HepG2 (cell line): ENCODE results near the gene PMS1. TPM values are rescaled to one million over a fixed set of nuclear protein-coding genes. Genes with fewer than 3 reads are reported as not detected.

Source experiments
- DR1 ChIP-seq: sonication (generic); formaldehyde crosslinking; IDR thresholded peaks from 2 replicates; pipeline ENCODE4 v1.8.0; 2021; ENCODE audit warnings: mild to moderate bottlenecking, missing genetic modification reagents, inconsistent platforms
- GATAD2A ChIP-seq: IDR thresholded peaks from 2 replicates; pipeline ENCODE4 v1.6.1; 2016
- HDAC2 ChIP-seq: sonication (generic); formaldehyde crosslinking; IDR thresholded peaks from 2 replicates; pipeline ENCODE4 v1.4.0; 2020; ENCODE audit warnings: missing genetic modification reagents
- IRX3 ChIP-seq: sonication (generic); formaldehyde crosslinking; IDR thresholded peaks from 2 replicates; pipeline ENCODE4 v1.8.1; 2023; ENCODE audit warnings: mild to moderate bottlenecking, low read depth, missing genetic modification reagents, borderline replicate concordance
- KDM2A ChIP-seq: sonication (generic); formaldehyde crosslinking; IDR thresholded peaks from 2 replicates; pipeline ENCODE4 v1.4.0; 2020; ENCODE audit warnings: low read depth, missing genetic modification reagents, borderline replicate concordance
- MAZ ChIP-seq, 2 experiments: sonication (generic) in 1 of 2; formaldehyde crosslinking in 1 of 2; IDR thresholded peaks; 2 replicates each; pipeline versions ENCODE4 v1.5.0 to v1.6.1; 2012 to 2020; ENCODE audit warnings: low read depth in 2 of 2, mild to moderate bottlenecking in 2 of 2, borderline replicate concordance in 1 of 2, improper control_type of control experiment in 1 of 2, low read length in 1 of 2, missing genetic modification reagents in 1 of 2, moderate library complexity in 1 of 2
- MIXL1 ChIP-seq: IDR thresholded peaks from 2 replicates; pipeline ENCODE4 v1.6.1; 2016
- NFE2L2 ChIP-seq: fragments of 150-350 bp; IDR thresholded peaks from 2 replicates; pipeline ENCODE4 v1.6.1; 2014; ENCODE audit warnings: low read length
- NPAS2 ChIP-seq: sonication (generic); formaldehyde crosslinking; IDR thresholded peaks from 2 replicates; pipeline ENCODE4 v1.8.0; 2022; ENCODE audit warnings: mild to moderate bottlenecking, missing genetic modification reagents, borderline replicate concordance
- SIN3A ChIP-seq: IDR thresholded peaks from 2 replicates; pipeline ENCODE4 v1.6.1; 2011; ENCODE audit warnings: low read depth, mild to moderate bottlenecking, control low read depth, low read length, borderline replicate concordance
- XBP1 ChIP-seq: sonication (generic); formaldehyde crosslinking; IDR thresholded peaks from 2 replicates; pipeline ENCODE4 v1.5.0; 2020; ENCODE audit warnings: missing genetic modification reagents
- ZBTB21 ChIP-seq: sonication (generic); formaldehyde crosslinking; IDR thresholded peaks from 2 replicates; pipeline ENCODE4 v1.4.0; 2020; ENCODE audit warnings: missing genetic modification reagents
- ZMYM3 ChIP-seq: sonication (generic); formaldehyde crosslinking; IDR thresholded peaks from 2 replicates; pipeline ENCODE4 v1.5.1; 2020; ENCODE audit warnings: mild to moderate bottlenecking, missing genetic modification reagents
- polyA plus RNA-seq, 8 experiments: library from polyadenylated mRNA; depleted of rRNA in 3 of 8; stranded (reverse) in 7 of 8; unstranded in 1 of 8; fragments of >200 nt; fragmentation: Illumina TruSeq in 4 of 8; extraction: Trizol in 4 of 8; gene quantifications; 2 replicates each; pipeline versions ENCODE4 v1.2.1 to v1.2.3, GENCODE V29; 2011 to 2016; ENCODE audit warnings: low read depth in 4 of 8, missing spikeins in 1 of 8, mixed read lengths in 1 of 8; ENCODE audit not compliant: insufficient read depth in 1 of 8
- total RNA-seq, 5 experiments: library from RNA; depleted of rRNA; stranded (reverse); fragments of >200 nt; fragmentation: Illumina TruSeq; extraction: Trizol; gene quantifications; 2 replicates each; pipeline ENCODE4 v1.2.3, GENCODE V29; 2016; ENCODE audit warnings: low read depth in 1 of 5
- TF ChIP-seq, protein P1 (sequence below): IDR thresholded peaks from 2 replicates; pipeline ENCODE4 v1.4.0; 2020; ENCODE audit warnings: mild to moderate bottlenecking, missing genetic modification reagents
- TF ChIP-seq, protein P2 (sequence below): sonication (generic); formaldehyde crosslinking; IDR thresholded peaks from 2 replicates; pipeline ENCODE4 v1.5.0; 2020; ENCODE audit warnings: mild to moderate bottlenecking, missing genetic modification reagents, borderline replicate concordance
- TF ChIP-seq, protein P3 (sequence below): sonication (generic); formaldehyde crosslinking; IDR thresholded peaks from 2 replicates; pipeline ENCODE4 v1.4.0; 2020; ENCODE audit warnings: mild to moderate bottlenecking, missing genetic modification reagents
- TF ChIP-seq, protein P4 (sequence below): sonication (generic); formaldehyde crosslinking; IDR thresholded peaks from 2 replicates; pipeline ENCODE4 v1.8.1; 2022; ENCODE audit warnings: mild to moderate bottlenecking, missing genetic modification reagents

PMS1 gene
- total and polyA plus RNA-seq, 2 of the 13 experiments (the other 11 are each of a cell fraction or from before 2014, with no cell fraction given), result 14.6 to 39.9 TPM

DNA sequence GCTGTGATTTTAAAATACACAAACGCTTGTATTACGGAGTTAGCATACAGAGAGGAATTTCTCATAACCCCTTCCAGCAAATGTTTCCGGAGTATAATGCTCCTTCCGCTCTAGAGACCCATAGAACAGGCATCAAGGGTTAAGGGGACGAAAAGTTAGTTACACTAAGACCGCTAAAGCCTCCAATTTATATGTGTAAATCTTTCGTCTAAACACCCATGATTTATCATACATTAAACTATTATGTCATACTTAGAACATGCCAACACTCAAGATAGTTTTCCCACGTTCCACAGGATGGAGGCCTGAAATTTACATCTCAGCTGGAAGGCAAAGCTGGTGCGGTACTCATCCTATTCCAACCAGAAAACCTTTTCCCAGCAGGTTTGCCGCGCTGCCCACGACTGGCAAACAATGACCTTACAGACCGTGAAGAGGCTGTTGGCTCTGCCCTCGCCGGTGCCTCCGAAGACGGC is 761 bp upstream of the PMS1 start (continued):
- TF ChIP-seq ZMYM3 (CRISPR knock-in tag) (no peak), ZBTB21 (CRISPR knock-in tag) (no peak), NFE2L2 (no peak), KDM2A (CRISPR knock-in tag) (no peak), MIXL1 (CRISPR knock-in tag) (no peak), GATAD2A (CRISPR knock-in tag) (no peak), SIN3A (0 out of 2 replicates have a peak, but pooled peaks have one; percentile 3), MAZ (IDR thresholded peaks at IDR 0.05; ENCODE audit: borderline replicate concordance, low read depth, low read length) (no peak), MAZ (CRISPR knock-in tag; IDR thresholded peaks at IDR 0.05; ENCODE audit: low read depth) (no peak), NPAS2 (CRISPR knock-in tag) (no peak), XBP1 (CRISPR knock-in tag) (no peak; the same call in 1 of the 2 replicates), IRX3 (CRISPR knock-in tag) (no peak), HDAC2 (CRISPR knock-in tag) (no peak), DR1 (CRISPR knock-in tag) (no peak)
- TF ChIP-seq, protein P1, sequence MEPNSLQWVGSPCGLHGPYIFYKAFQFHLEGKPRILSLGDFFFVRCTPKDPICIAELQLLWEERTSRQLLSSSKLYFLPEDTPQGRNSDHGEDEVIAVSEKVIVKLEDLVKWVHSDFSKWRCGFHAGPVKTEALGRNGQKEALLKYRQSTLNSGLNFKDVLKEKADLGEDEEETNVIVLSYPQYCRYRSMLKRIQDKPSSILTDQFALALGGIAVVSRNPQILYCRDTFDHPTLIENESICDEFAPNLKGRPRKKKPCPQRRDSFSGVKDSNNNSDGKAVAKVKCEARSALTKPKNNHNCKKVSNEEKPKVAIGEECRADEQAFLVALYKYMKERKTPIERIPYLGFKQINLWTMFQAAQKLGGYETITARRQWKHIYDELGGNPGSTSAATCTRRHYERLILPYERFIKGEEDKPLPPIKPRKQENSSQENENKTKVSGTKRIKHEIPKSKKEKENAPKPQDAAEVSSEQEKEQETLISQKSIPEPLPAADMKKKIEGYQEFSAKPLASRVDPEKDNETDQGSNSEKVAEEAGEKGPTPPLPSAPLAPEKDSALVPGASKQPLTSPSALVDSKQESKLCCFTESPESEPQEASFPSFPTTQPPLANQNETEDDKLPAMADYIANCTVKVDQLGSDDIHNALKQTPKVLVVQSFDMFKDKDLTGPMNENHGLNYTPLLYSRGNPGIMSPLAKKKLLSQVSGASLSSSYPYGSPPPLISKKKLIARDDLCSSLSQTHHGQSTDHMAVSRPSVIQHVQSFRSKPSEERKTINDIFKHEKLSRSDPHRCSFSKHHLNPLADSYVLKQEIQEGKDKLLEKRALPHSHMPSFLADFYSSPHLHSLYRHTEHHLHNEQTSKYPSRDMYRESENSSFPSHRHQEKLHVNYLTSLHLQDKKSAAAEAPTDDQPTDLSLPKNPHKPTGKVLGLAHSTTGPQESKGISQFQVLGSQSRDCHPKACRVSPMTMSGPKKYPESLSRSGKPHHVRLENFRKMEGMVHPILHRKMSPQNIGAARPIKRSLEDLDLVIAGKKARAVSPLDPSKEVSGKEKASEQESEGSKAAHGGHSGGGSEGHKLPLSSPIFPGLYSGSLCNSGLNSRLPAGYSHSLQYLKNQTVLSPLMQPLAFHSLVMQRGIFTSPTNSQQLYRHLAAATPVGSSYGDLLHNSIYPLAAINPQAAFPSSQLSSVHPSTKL, result no peak
- TF ChIP-seq, protein P2, sequence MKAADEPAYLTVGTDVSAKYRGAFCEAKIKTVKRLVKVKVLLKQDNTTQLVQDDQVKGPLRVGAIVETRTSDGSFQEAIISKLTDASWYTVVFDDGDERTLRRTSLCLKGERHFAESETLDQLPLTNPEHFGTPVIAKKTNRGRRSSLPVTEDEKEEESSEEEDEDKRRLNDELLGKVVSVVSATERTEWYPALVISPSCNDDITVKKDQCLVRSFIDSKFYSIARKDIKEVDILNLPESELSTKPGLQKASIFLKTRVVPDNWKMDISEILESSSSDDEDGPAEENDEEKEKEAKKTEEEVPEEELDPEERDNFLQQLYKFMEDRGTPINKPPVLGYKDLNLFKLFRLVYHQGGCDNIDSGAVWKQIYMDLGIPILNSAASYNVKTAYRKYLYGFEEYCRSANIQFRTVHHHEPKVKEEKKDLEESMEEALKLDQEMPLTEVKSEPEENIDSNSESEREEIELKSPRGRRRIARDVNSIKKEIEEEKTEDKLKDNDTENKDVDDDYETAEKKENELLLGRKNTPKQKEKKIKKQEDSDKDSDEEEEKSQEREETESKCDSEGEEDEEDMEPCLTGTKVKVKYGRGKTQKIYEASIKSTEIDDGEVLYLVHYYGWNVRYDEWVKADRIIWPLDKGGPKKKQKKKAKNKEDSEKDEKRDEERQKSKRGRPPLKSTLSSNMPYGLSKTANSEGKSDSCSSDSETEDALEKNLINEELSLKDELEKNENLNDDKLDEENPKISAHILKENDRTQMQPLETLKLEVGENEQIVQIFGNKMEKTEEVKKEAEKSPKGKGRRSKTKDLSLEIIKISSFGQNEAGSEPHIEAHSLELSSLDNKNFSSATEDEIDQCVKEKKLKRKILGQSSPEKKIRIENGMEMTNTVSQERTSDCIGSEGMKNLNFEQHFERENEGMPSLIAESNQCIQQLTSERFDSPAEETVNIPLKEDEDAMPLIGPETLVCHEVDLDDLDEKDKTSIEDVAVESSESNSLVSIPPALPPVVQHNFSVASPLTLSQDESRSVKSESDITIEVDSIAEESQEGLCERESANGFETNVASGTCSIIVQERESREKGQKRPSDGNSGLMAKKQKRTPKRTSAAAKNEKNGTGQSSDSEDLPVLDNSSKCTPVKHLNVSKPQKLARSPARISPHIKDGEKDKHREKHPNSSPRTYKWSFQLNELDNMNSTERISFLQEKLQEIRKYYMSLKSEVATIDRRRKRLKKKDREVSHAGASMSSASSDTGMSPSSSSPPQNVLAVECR, result no peak; the same call in 1 of the 2 replicates
- TF ChIP-seq, protein P3, sequence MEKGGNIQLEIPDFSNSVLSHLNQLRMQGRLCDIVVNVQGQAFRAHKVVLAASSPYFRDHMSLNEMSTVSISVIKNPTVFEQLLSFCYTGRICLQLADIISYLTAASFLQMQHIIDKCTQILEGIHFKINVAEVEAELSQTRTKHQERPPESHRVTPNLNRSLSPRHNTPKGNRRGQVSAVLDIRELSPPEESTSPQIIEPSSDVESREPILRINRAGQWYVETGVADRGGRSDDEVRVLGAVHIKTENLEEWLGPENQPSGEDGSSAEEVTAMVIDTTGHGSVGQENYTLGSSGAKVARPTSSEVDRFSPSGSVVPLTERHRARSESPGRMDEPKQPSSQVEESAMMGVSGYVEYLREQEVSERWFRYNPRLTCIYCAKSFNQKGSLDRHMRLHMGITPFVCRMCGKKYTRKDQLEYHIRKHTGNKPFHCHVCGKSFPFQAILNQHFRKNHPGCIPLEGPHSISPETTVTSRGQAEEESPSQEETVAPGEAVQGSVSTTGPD (CRISPR knock-in tag), result no peak
- TF ChIP-seq, protein P4, sequence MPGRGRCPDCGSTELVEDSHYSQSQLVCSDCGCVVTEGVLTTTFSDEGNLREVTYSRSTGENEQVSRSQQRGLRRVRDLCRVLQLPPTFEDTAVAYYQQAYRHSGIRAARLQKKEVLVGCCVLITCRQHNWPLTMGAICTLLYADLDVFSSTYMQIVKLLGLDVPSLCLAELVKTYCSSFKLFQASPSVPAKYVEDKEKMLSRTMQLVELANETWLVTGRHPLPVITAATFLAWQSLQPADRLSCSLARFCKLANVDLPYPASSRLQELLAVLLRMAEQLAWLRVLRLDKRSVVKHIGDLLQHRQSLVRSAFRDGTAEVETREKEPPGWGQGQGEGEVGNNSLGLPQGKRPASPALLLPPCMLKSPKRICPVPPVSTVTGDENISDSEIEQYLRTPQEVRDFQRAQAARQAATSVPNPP (CRISPR knock-in tag), result no peak
